Stimulated activated memory B cell treated with anti-CD40 and anti-IgM and Interleukin-4, amounts not matched to agents 10 μg/mL and 1 μg/mL and 100 μg/mL, for 72 hours (primary cell): ENCODE results near the gene IFNAR2.
"Not testable (repeated sequence)": the region's sequence is repeated elsewhere in the genome, so short reads cannot be mapped to it uniquely, and the experiment has no call there.

Experiments
- ATAC-seq: fragments of 150-1000 bp; cut with Tn5 transposase; 2 replicates; pipeline ENCODE4 v1.10.0; 2021
- H3K27ac Mint-ChIP-seq: one replicate; pipeline ENCODE4 v1.8.0; 2022; ENCODE audit warnings: mild to moderate bottlenecking, mixed read lengths
- H3K27me3 Mint-ChIP-seq: one replicate; pipeline ENCODE4 v1.8.0; 2022; ENCODE audit warnings: mixed read lengths
- H3K36me3 Mint-ChIP-seq: one replicate; pipeline ENCODE4 v1.8.0; 2022; ENCODE audit warnings: mixed read lengths
- H3K4me1 Mint-ChIP-seq: one replicate; pipeline ENCODE4 v1.8.0; 2022; ENCODE audit warnings: mixed read lengths
- H3K4me3 Mint-ChIP-seq: one replicate; pipeline ENCODE4 v1.8.0; 2022; ENCODE audit warnings: mild to moderate bottlenecking, moderate library complexity, mixed read lengths
- H3K9me3 Mint-ChIP-seq: one replicate; pipeline ENCODE4 v1.8.0; 2022; ENCODE audit warnings: mixed read lengths

The IFNAR2 gene

GRCh38 chr21:33246506-33246905 lies 16.8 kb downstream of the IFNAR2 start:
- Mint-ChIP-seq H3K4me3 (no peak overlapping the region), H3K9me3 (no peaks in the 10 kb centered on the region), H3K36me3 (peaks cover 89% of the 10 kb centered on the region), H3K27ac (peak overlapping the region; percentile 56), H3K4me1 (peaks cover 37% of the 10 kb centered on the region), H3K27me3 (no peaks in the 10 kb centered on the region)
- no peak for ATAC-seq

GRCh38 chr21:33246963-33247362 lies 17.2 kb downstream of the IFNAR2 start:
- Mint-ChIP-seq H3K9me3 (no peaks in the 10 kb centered on the region), H3K4me3 (no peak overlapping the region), H3K27me3 (no peaks in the 10 kb centered on the region), H3K36me3 (peaks cover 89% of the 10 kb centered on the region), H3K4me1 (peaks cover 35% of the 10 kb centered on the region), H3K27ac (peak overlapping the region; percentile 30)
- no peak for ATAC-seq

- no peak for ATAC-seq
- peak overlapping the region; percentile 30 for H3K27ac Mint-ChIP-seq
- H3K4me3 Mint-ChIP-seq, result no peak overlapping the region
- H3K9me3 Mint-ChIP-seq, result no peaks in the 10 kb centered on the region
- H3K27me3 Mint-ChIP-seq, result no peaks in the 10 kb centered on the region
- H3K36me3 Mint-ChIP-seq, result peaks cover 84% of the 10 kb centered on the region
- H3K4me1 Mint-ChIP-seq, result peaks cover 32% of the 10 kb centered on the region
These were observed 17.9 kb downstream of the IFNAR2 start for GRCh38 chr21:33247599-33247998.

GRCh38 chr21:33249331-33250002 lies 19.7 kb downstream of the IFNAR2 start:
- no peak for ATAC-seq
- Mint-ChIP-seq H3K4me1 (peaks cover 21% of the 10 kb centered on the region), H3K9me3 (no peaks in the 10 kb centered on the region), H3K27me3 (no peaks in the 10 kb centered on the region), H3K27ac (no peak overlapping the region), H3K4me3 (no peak overlapping the region), H3K36me3 (peaks cover 83% of the 10 kb centered on the region)

GRCh38 chr21:33251119-33251518 lies 21.4 kb downstream of the IFNAR2 start:
- H3K27ac Mint-ChIP-seq, result peak overlapping the region; percentile 9
- ATAC-seq, result no peak
- no peaks in the 10 kb centered on the region for H3K9me3 Mint-ChIP-seq
- no peaks in the 10 kb centered on the region for H3K27me3 Mint-ChIP-seq
- peaks cover 81% of the 10 kb centered on the region for H3K36me3 Mint-ChIP-seq
- H3K4me1 Mint-ChIP-seq, result peaks cover 21% of the 10 kb centered on the region
- no peak overlapping the region for H3K4me3 Mint-ChIP-seq

- not testable (repeated sequence) for H3K9me3 Mint-ChIP-seq, ATAC-seq, H3K27me3 Mint-ChIP-seq, H3K4me3 Mint-ChIP-seq
- Mint-ChIP-seq H3K4me1 (peaks cover 31% of the 10 kb centered on the region), H3K36me3 (peaks cover 81% of the 10 kb centered on the region), H3K27ac (peak overlapping the region; percentile 22)
These were observed 23.6 kb downstream of the IFNAR2 start for GRCh38 chr21:33253382-33253781.

- H3K36me3 Mint-ChIP-seq, result peaks cover 75% of the 10 kb centered on the region
- H3K27ac Mint-ChIP-seq, result peak overlapping the region; percentile 54
- peaks cover 34% of the 10 kb centered on the region for H3K4me1 Mint-ChIP-seq
These were observed 25.0 kb downstream of the IFNAR2 start for GRCh38 chr21:33254766-33255165.

GRCh38 chr21:33255404-33255803 lies 25.7 kb downstream of the IFNAR2 start:
- Mint-ChIP-seq H3K4me1 (peaks cover 32% of the 10 kb centered on the region), H3K4me3 (no peak overlapping the region), H3K9me3 (peaks cover 9% of the 10 kb centered on the region), H3K36me3 (peaks cover 69% of the 10 kb centered on the region), H3K27me3 (no peaks in the 10 kb centered on the region), H3K27ac (peak overlapping the region; percentile 54)
- peak; percentile 53 for ATAC-seq

More at GRCh38 chr21:33254766-33255165, 25.0 kb downstream of the IFNAR2 start:
- Mint-ChIP-seq H3K4me3 (no peak overlapping the region), H3K9me3 (peaks cover 9% of the 10 kb centered on the region), H3K27me3 (no peaks in the 10 kb centered on the region)
- ATAC-seq, result no peak

GRCh38 chr21:33256019-33256418 lies 26.3 kb downstream of the IFNAR2 start:
- ATAC-seq, result no peak
- H3K9me3 Mint-ChIP-seq, result peaks cover 9% of the 10 kb centered on the region
- no peaks in the 10 kb centered on the region for H3K27me3 Mint-ChIP-seq
- peaks cover 32% of the 10 kb centered on the region for H3K4me1 Mint-ChIP-seq
- no peak overlapping the region for H3K4me3 Mint-ChIP-seq
- H3K36me3 Mint-ChIP-seq, result peaks cover 63% of the 10 kb centered on the region
- peak overlapping the region; percentile 52 for H3K27ac Mint-ChIP-seq

GRCh38 chr21:33257094-33257803 lies 27.5 kb downstream of the IFNAR2 start:
- H3K4me1 Mint-ChIP-seq, result peaks cover 39% of the 10 kb centered on the region
- H3K27ac Mint-ChIP-seq, result peak overlapping the region; percentile 52
- H3K36me3 Mint-ChIP-seq, result peaks cover 57% of the 10 kb centered on the region
- no peak overlapping the region for H3K4me3 Mint-ChIP-seq
- no peak for ATAC-seq
- H3K9me3 Mint-ChIP-seq, result peaks cover 9% of the 10 kb centered on the region
- no peaks in the 10 kb centered on the region for H3K27me3 Mint-ChIP-seq

- Mint-ChIP-seq H3K27me3 (no peaks in the 10 kb centered on the region), H3K4me3 (no peak overlapping the region), H3K36me3 (peaks cover 57% of the 10 kb centered on the region), H3K4me1 (peaks cover 39% of the 10 kb centered on the region), H3K27ac (peak overlapping the region; percentile 52), H3K9me3 (peaks cover 9% of the 10 kb centered on the region)
- ATAC-seq, result no peak
These were observed 28.7 kb downstream of the IFNAR2 start for GRCh38 chr21:33258475-33258874.

- ATAC-seq, result no peak
- H3K4me3 Mint-ChIP-seq, result no peak overlapping the region
- H3K9me3 Mint-ChIP-seq, result peaks cover 9% of the 10 kb centered on the region
- peaks cover 43% of the 10 kb centered on the region for H3K4me1 Mint-ChIP-seq
- H3K27ac Mint-ChIP-seq, result peak overlapping the region; percentile 52
- peaks cover 62% of the 10 kb centered on the region for H3K36me3 Mint-ChIP-seq
- H3K27me3 Mint-ChIP-seq, result no peaks in the 10 kb centered on the region
These were observed 29.7 kb downstream of the IFNAR2 start for GRCh38 chr21:33259428-33259827.

- H3K9me3 Mint-ChIP-seq, result peaks cover 9% of the 10 kb centered on the region
- ATAC-seq, result no peak
- H3K4me1 Mint-ChIP-seq, result peaks cover 38% of the 10 kb centered on the region
- H3K36me3 Mint-ChIP-seq, result peaks cover 56% of the 10 kb centered on the region
- peak overlapping the region; percentile 22 for H3K27ac Mint-ChIP-seq
- no peak overlapping the region for H3K4me3 Mint-ChIP-seq
- no peaks in the 10 kb centered on the region for H3K27me3 Mint-ChIP-seq
These were observed 30.3 kb downstream of the IFNAR2 start for GRCh38 chr21:33259995-33260394.

- Mint-ChIP-seq H3K4me3 (no peak overlapping the region), H3K27me3 (no peaks in the 10 kb centered on the region), H3K36me3 (peaks cover 43% of the 10 kb centered on the region), H3K27ac (peak overlapping the region; percentile 63), H3K4me1 (peaks cover 43% of the 10 kb centered on the region), H3K9me3 (peaks cover 7% of the 10 kb centered on the region)
- no peak for ATAC-seq
These were observed 31.9 kb downstream of the IFNAR2 start for GRCh38 chr21:33261635-33262034.

- peak overlapping the region; percentile 63 for H3K27ac Mint-ChIP-seq
- H3K36me3 Mint-ChIP-seq, result peaks cover 32% of the 10 kb centered on the region
- H3K27me3 Mint-ChIP-seq, result no peaks in the 10 kb centered on the region
- H3K4me3 Mint-ChIP-seq, result no peak overlapping the region
- peaks cover 46% of the 10 kb centered on the region for H3K4me1 Mint-ChIP-seq
- ATAC-seq, result no peak
- no peaks in the 10 kb centered on the region for H3K9me3 Mint-ChIP-seq
These were observed 33.2 kb downstream of the IFNAR2 start for GRCh38 chr21:33262921-33263320.

- Mint-ChIP-seq H3K27ac (no peak overlapping the region), H3K36me3 (peaks cover 30% of the 10 kb centered on the region), H3K4me1 (peaks cover 53% of the 10 kb centered on the region), H3K4me3 (no peak overlapping the region), H3K27me3 (no peaks in the 10 kb centered on the region), H3K9me3 (no peaks in the 10 kb centered on the region)
- no peak for ATAC-seq
These were observed 34.8 kb downstream of the IFNAR2 start for GRCh38 chr21:33264561-33264960.
